A549 (cell line): ENCODE results near the gene MYO7A. TPM values are rescaled to one million over a fixed set of nuclear protein-coding genes. Genes with fewer than 3 reads are reported as not detected.

Source experiments
- ATAC-seq, 2 experiments: fragments of 200-7000 bp in 1 of 2; fragments of >200 bp in 1 of 2; cut with Nextera tagmentation in 1 of 2; cut with Tn5 transposase in 1 of 2; 3 replicates each; pipeline versions ENCODE4 v1.8.0 to v1.9.1; 2018 to 2020; ENCODE audit warnings: mild to moderate bottlenecking in 1 of 2, moderate library complexity in 1 of 2
- CTCF ChIA-PET: fragments of 300-600 bp; sonication (Branson Sonifier 250); formaldehyde crosslinking; extraction: SDS; loops from one replicate; lab custom pipeline; 2021; ENCODE audit warnings: antibody characterized with exemption, inconsistent platforms; lab: Yijun Ruan, JAX
- POLR2A ChIA-PET: fragments of 350-600 bp; formaldehyde crosslinking; extraction: SDS; loops from one replicate; lab custom pipeline; 2021; ENCODE audit warnings: antibody characterized with exemption, inconsistent platforms; lab: Yijun Ruan, JAX
- DNase-seq, 2 experiments: peaks; one replicate each; pipeline versions ENCODE4 v3.0.0 to v3.0.0-alpha.2; 2011 to 2016; ENCODE audit warnings: low read depth in 1 of 2, low spot score in 1 of 2
- FAIRE-seq: peaks from 2 replicates; lab custom pipeline; 2011; peaks lifted over from hg19 to GRCh38; lab: Jason Lieb, UNC
- H3K27ac ChIP-seq, 2 experiments: fragments of >200 bp; sonication (Bioruptor Twin); formaldehyde crosslinking; 3 replicates each; pipeline ENCODE4 v1.5.1; 2016 to 2017
- H3K4me1 ChIP-seq: fragments of >200 bp; sonication (Bioruptor Twin); formaldehyde crosslinking; 3 replicates; pipeline ENCODE4 v1.6.1; 2016
- H3K4me2 ChIP-seq: fragments of >200 bp; sonication (Bioruptor Twin); formaldehyde crosslinking; 3 replicates; pipeline ENCODE4 v1.6.1; 2016
- H3K4me3 ChIP-seq: fragments of >200 bp; sonication (Bioruptor Twin); formaldehyde crosslinking; 3 replicates; pipeline ENCODE4 v1.5.1; 2016
- H3K9me3 ChIP-seq: fragments of >200 bp; sonication (Bioruptor Twin); formaldehyde crosslinking; 3 replicates; pipeline ENCODE4 v1.6.1; 2016
- CBX2 ChIP-seq: fragments of 200-600 bp; sonication (generic); IDR thresholded peaks from 2 replicates; pipeline ENCODE4 v1.6.1; 2016; ENCODE audit warnings: low read depth, mild to moderate bottlenecking, borderline replicate concordance
- CHD2 ChIP-seq: fragments of 150-350 bp; IDR thresholded peaks from 2 replicates; pipeline ENCODE4 v1.6.1; 2014; ENCODE audit warnings: low read length; ENCODE audit not compliant: partially characterized antibody
- EHF ChIP-seq: fragments of 250-450 bp; sonication (Bioruptor Pico); IDR thresholded peaks from 2 replicates; pipeline ENCODE4 v1.5.0; 2020; ENCODE audit warnings: mild to moderate bottlenecking
- EHMT2 ChIP-seq: fragments of 200-600 bp; sonication (generic); IDR thresholded peaks from 2 replicates; pipeline ENCODE4 v1.6.1; 2016; ENCODE audit warnings: antibody characterized with exemption, low read depth, mild to moderate bottlenecking, moderate library complexity
- FOXS1 ChIP-seq: fragments of 250-450 bp; sonication (Bioruptor Pico); IDR thresholded peaks from 2 replicates; pipeline ENCODE4 v1.5.0; 2020; ENCODE audit warnings: mild to moderate bottlenecking, moderate library complexity
- HEYL ChIP-seq: fragments of 250-450 bp; sonication (Bioruptor Pico); IDR thresholded peaks from 2 replicates; pipeline ENCODE4 v1.8.0; 2021; ENCODE audit warnings: mild to moderate bottlenecking, moderate library complexity
- HOXA7 ChIP-seq: fragments of 250-450 bp; sonication (Bioruptor Pico); IDR thresholded peaks from 2 replicates; pipeline ENCODE4 v1.5.0; 2020; ENCODE audit warnings: mild to moderate bottlenecking, moderate library complexity
- MAZ ChIP-seq: fragments of 150-350 bp; IDR thresholded peaks from 2 replicates; pipeline ENCODE4 v1.6.1; 2014; ENCODE audit warnings: antibody characterized with exemption, low read depth, low read length, borderline replicate concordance
- NR3C1 ChIP-seq: fragments of >200 bp; sonication (Bioruptor Twin); formaldehyde crosslinking; IDR thresholded peaks from 3 replicates; pipeline ENCODE4 v1.6.1; 2017
- RAD21 ChIP-seq, 2 experiments: fragments of >200 bp in 1 of 2; sonication (Bioruptor Twin) in 1 of 2; formaldehyde crosslinking in 1 of 2; IDR thresholded peaks in 1 of 2; conservative IDR thresholded peaks in 1 of 2; 2 replicates in 1 of 2; 3 replicates in 1 of 2; pipeline ENCODE4 v1.6.1; 2012 to 2018; ENCODE audit warnings: inconsistent platforms in 1 of 2
- RARB ChIP-seq: fragments of 250-450 bp; sonication (Bioruptor Pico); IDR thresholded peaks from 2 replicates; pipeline ENCODE4 v1.8.0; 2021; ENCODE audit warnings: mild to moderate bottlenecking, moderate library complexity
- SMC3 ChIP-seq: fragments of >200 bp; sonication (Bioruptor Twin); formaldehyde crosslinking; IDR thresholded peaks from 3 replicates; pipeline ENCODE4 v1.6.1; 2018; ENCODE audit warnings: inconsistent platforms
- SREBF2 ChIP-seq: fragments of 450-650 bp; IDR thresholded peaks from 2 replicates; pipeline ENCODE4 v1.6.1; 2014; ENCODE audit warnings: mild to moderate bottlenecking, moderate library complexity
- ZNF302 ChIP-seq: fragments of 250-450 bp; sonication (Bioruptor Pico); IDR thresholded peaks from 2 replicates; pipeline ENCODE4 v1.9.0; 2021; ENCODE audit warnings: inconsistent platforms, mild to moderate bottlenecking, moderate library complexity
- WGBS: methylation state at CpG from one replicate; pipeline ENCODE4 v1.1.6; 2017; ENCODE audit errors: missing lambda C conversion rate; 5-methylcytosine and 5-hydroxymethylcytosine counted together
- polyA plus RNA-seq, 4 experiments: library from polyadenylated mRNA; depleted of rRNA in 3 of 4; stranded (reverse); fragments of >200 nt; fragmentation: RNase III in 1 of 4; extraction: RNeasy Plus Mini Kit Qiagen cat#74134 plus additional on column Dnase treatment in 1 of 4; gene quantifications; 2 replicates in 3 of 4; 3 replicates in 1 of 4; pipeline ENCODE4 v1.2.3, GENCODE V29; 2011 to 2017
- TF ChIP-seq, protein P1 (sequence below): IDR thresholded peaks from 2 replicates; pipeline ENCODE4 v1.6.1; 2012
- TF ChIP-seq, protein P2 (sequence below): IDR thresholded peaks from 2 replicates; pipeline ENCODE4 v1.6.1; 2012

Gene MYO7A
- polyA plus RNA-seq, 2 of the 4 experiments (the other 2 are of a cell fraction): 1.7 to 2.1 TPM

DNA sequence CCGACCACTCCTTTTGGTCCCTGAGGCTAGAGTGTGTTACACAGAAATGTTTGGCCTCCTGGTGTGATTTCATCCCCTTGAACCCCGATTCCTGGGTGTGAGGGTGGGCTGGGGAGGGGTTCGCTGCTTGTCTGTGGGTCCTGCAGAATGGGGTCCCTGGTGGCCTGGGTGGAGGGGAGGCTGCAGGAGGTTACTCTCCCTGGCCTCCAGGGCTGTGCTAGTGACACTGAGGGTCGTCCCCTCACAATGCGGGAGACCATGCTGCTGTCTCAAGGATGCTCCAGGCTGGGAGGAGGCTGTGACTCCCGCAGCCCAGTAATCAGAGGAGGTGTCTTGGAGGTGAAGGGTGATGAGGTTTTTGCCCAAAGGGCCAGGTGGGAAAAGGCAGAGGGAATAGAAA lies 42.4 kb upstream of the MYO7A start:
- FAIRE-seq (no peak), DNase-seq (no peak), ATAC-seq (no peak)
- ChIA-PET POLR2A (no interaction called here), CTCF (interaction anchor here (9.6 kb wide), 1 partner anchor 33 kb away, joined by 242 read pairs; no protein-coding TSS in a partner anchor)
- peaks cover 2% of the 10 kb centered on the region; the same call in 1 of the 3 replicates for H3K4me1 ChIP-seq
- H3K9me3 ChIP-seq: no peaks in the 10 kb centered on the region
- TF ChIP-seq SMC3 (no peak), SREBF2 (no peak), MAZ (no peak), HOXA7 (CRISPR knock-in tag) (no peak), CHD2 (no peak)
- TF ChIP-seq, protein P1, sequence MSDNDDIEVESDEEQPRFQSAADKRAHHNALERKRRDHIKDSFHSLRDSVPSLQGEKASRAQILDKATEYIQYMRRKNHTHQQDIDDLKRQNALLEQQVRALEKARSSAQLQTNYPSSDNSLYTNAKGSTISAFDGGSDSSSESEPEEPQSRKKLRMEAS: no peak
- TF ChIP-seq, protein P2, sequence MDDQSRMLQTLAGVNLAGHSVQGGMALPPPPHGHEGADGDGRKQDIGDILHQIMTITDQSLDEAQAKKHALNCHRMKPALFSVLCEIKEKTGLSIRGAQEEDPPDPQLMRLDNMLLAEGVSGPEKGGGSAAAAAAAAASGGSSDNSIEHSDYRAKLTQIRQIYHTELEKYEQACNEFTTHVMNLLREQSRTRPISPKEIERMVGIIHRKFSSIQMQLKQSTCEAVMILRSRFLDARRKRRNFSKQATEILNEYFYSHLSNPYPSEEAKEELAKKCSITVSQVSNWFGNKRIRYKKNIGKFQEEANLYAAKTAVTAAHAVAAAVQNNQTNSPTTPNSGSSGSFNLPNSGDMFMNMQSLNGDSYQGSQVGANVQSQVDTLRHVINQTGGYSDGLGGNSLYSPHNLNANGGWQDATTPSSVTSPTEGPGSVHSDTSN: no peak
- H3K27ac ChIP-seq: no peak overlapping the region
- no peak overlapping the region for H3K4me3 ChIP-seq
- no peak overlapping the region for H3K4me2 ChIP-seq
- WGBS: 82% methylated on average over 6 of the region's 6 CpGs

DNA sequence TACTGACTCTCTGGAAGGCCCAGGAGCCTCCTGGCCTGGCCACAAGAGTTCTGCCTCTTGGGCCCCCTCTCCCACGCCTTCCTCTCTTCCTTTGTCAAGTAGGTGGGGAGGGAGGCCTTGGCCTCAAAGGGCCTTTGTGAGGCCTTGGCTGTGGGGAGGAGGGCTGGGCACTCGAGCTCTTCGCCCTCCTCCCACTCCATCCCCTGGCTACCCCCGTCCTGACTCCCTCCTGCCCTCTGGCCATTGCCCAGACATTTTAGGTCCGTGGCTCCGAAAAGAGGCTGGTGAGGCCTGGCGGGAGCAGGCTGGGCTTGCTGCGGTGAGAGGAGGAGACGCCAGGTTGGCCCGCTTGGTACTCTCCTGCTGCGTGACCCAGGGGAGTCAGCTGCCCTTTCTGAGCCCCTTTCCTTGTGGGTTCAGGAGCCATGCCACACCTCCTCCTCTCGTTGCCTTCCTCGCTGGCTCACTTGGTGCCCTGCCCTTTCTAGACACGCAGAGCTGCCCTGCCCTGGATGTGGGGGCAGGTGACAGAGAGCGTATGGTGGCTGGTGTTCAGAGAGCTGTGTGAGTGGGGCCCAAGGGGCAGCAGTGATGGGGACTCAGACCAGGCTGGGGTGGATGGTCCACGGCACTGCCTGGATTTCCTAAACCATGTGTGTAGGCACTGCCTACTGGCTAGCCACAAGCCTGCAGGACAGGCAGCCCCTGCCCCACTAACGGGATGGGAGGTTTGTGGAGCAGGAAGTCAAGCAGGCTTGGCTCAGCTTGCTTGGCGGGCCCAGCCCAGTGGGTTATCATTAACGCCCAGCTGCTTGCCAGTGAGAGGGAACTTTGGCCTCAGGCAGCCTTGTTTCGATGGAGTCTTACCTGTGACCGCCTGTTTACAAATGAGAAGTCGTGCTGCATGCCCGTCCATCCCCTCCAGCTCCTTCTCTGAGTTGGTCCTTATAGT lies 41.2 kb upstream of the MYO7A start:
- FAIRE-seq (no peak), DNase-seq (no peak), ATAC-seq (no peak)
- POLR2A ChIA-PET: no interaction called here
- TF ChIP-seq ZNF302 (CRISPR knock-in tag): no peak
- no peak for TF ChIP-seq HEYL
- TF ChIP-seq RAD21 (conservative IDR thresholded peaks at IDR 0.05 in 1 of 2, IDR thresholded peaks at IDR 0.05 in 1 of 2): no peak
- TF ChIP-seq, protein P2: no peak
- Histone ChIP-seq H3K4me3 (no peak overlapping the region), H3K27ac (no peak overlapping the region), H3K4me1 (peaks cover 6% of the 10 kb centered on the region; the same call in 1 of the 3 replicates), H3K4me2 (no peak overlapping the region), H3K9me3 (no peaks in the 10 kb centered on the region)
- 78% methylated on average over 15 of the region's 23 CpGs for WGBS
- CTCF ChIA-PET: interaction anchor here (0.6 to 11.6 kb wide), 5 partner anchors 9 to 41 kb away, joined by 3 to 290 read pairs (median 6); partner anchors contain the start of gene OMP

GRCh38 chr11:77087723-77088225 lies 40.3 kb upstream of the MYO7A start:
- CTCF ChIA-PET: interaction anchor here (4.9 to 11.6 kb wide), 4 partner anchors 14 to 35 kb away, joined by 50 to 290 read pairs (median 163); partner anchors contain the start of genes CAPN5 and OMP
- DNase-seq (no peak), FAIRE-seq (no peak), ATAC-seq (no peak)
- H3K4me3 ChIP-seq: no peak overlapping the region
- WGBS: 83% methylated on average over 9 of the region's 9 CpGs
- no peak overlapping the region for H3K4me2 ChIP-seq
- no peak overlapping the region for H3K27ac ChIP-seq
- no peaks in the 10 kb centered on the region for H3K9me3 ChIP-seq
- no peak for TF ChIP-seq EHMT2
- TF ChIP-seq EHF (CRISPR knock-in tag): no peak
- TF ChIP-seq FOXS1: no peak
- no peak for TF ChIP-seq RARB (CRISPR knock-in tag)
- no peak for TF ChIP-seq NR3C1
- no peak for TF ChIP-seq CBX2
- H3K4me1 ChIP-seq: peaks cover 6% of the 10 kb centered on the region; the same call in 1 of the 3 replicates
- POLR2A ChIA-PET: no interaction called here
